Progenitor cell of endocrine pancreas (in vitro differentiated cells): Measurements from ENCODE around the gene ATP6V1B1. TPM values are rescaled to one million over a fixed set of nuclear protein-coding genes. Genes with fewer than 3 reads are reported as not detected.

Experiments
- DNase-seq: peaks from one replicate; pipeline ENCODE4 v3.0.0; 2021; ENCODE audit warnings: low spot score; ENCODE audit not compliant: unreplicated experiment
- H3K27ac Mint-ChIP-seq: 2 replicates; pipeline ENCODE4 v1.8.0; 2021; ENCODE audit warnings: mild to moderate bottlenecking, moderate library complexity, mixed read lengths
- H3K27me3 Mint-ChIP-seq: 2 replicates; pipeline ENCODE4 v1.8.0; 2021; ENCODE audit warnings: mixed read lengths
- H3K36me3 Mint-ChIP-seq: 2 replicates; pipeline ENCODE4 v1.8.0; 2022; ENCODE audit warnings: mixed read lengths; ENCODE audit not compliant: insufficient read depth
- H3K4me1 Mint-ChIP-seq: 2 replicates; pipeline ENCODE4 v1.8.0; 2021; ENCODE audit warnings: low read depth, mixed read lengths
- H3K4me3 Mint-ChIP-seq: 2 replicates; pipeline ENCODE4 v1.8.0; 2021; ENCODE audit warnings: low read depth, mild to moderate bottlenecking, moderate library complexity, mixed read lengths
- H3K9me3 Mint-ChIP-seq: 2 replicates; pipeline ENCODE4 v1.8.0; 2021; ENCODE audit warnings: low read depth, mixed read lengths
- CTCF ChIP-seq: fragments of 200-600 bp; sonication (generic); IDR thresholded peaks from one replicate; pipeline ENCODE4 v1.5.0; 2021; ENCODE audit warnings: antibody characterized with exemption, mild to moderate bottlenecking; ENCODE audit not compliant: unreplicated experiment
- total RNA-seq: library from RNA; stranded (reverse); gene quantifications from 2 replicates; pipeline ENCODE4 v1.2.1, GENCODE V29; 2021

ATP6V1B1 gene
- total RNA-seq, 1 donor from 2014 or later, result not detected

GRCh38 chr2:70985956-70986355, 50.3 kb downstream of the ATP6V1B1 start:
- H3K9me3 Mint-ChIP-seq, result no peaks in the 10 kb centered on the region
- H3K27me3 Mint-ChIP-seq, result no peaks in the 10 kb centered on the region
- no peak for TF ChIP-seq CTCF
- no peak overlapping the region for H3K4me3 Mint-ChIP-seq
- peaks cover 14% of the 10 kb centered on the region for H3K36me3 Mint-ChIP-seq
- H3K27ac Mint-ChIP-seq, result no peak overlapping the region
- no peak for DNase-seq
- H3K4me1 Mint-ChIP-seq, result no peaks in the 10 kb centered on the region

GRCh38 chr2:70986499-70987189, 50.9 kb downstream of the ATP6V1B1 start:
- no peaks in the 10 kb centered on the region for H3K27me3 Mint-ChIP-seq
- H3K9me3 Mint-ChIP-seq, result no peaks in the 10 kb centered on the region
- H3K27ac Mint-ChIP-seq, result no peak overlapping the region
- peaks cover 14% of the 10 kb centered on the region for H3K36me3 Mint-ChIP-seq
- TF ChIP-seq CTCF, result no peak
- H3K4me3 Mint-ChIP-seq, result no peak overlapping the region
- no peaks in the 10 kb centered on the region for H3K4me1 Mint-ChIP-seq
- no peak for DNase-seq

GRCh38 chr2:70987386-70987785, 51.7 kb downstream of the ATP6V1B1 start:
- peaks cover 14% of the 10 kb centered on the region for H3K36me3 Mint-ChIP-seq
- TF ChIP-seq CTCF, result no peak
- DNase-seq, result no peak
- no peaks in the 10 kb centered on the region for H3K9me3 Mint-ChIP-seq
- H3K4me3 Mint-ChIP-seq, result no peak overlapping the region
- H3K27me3 Mint-ChIP-seq, result no peaks in the 10 kb centered on the region
- H3K27ac Mint-ChIP-seq, result no peak overlapping the region
- H3K4me1 Mint-ChIP-seq, result no peaks in the 10 kb centered on the region

- Mint-ChIP-seq H3K4me3 (no peak overlapping the region), H3K27ac (no peak overlapping the region), H3K9me3 (no peaks in the 10 kb centered on the region), H3K27me3 (no peaks in the 10 kb centered on the region), H3K4me1 (peaks cover 3% of the 10 kb centered on the region), H3K36me3 (peaks cover 14% of the 10 kb centered on the region)
- no peak for TF ChIP-seq CTCF
- DNase-seq, result no peak
Observed at GRCh38 chr2:70988151-70988550, 52.5 kb downstream of the ATP6V1B1 start.

- peaks cover 14% of the 10 kb centered on the region for H3K36me3 Mint-ChIP-seq
- peaks cover 12% of the 10 kb centered on the region for H3K4me1 Mint-ChIP-seq
- H3K4me3 Mint-ChIP-seq, result no peak overlapping the region
- no peak for DNase-seq
- no peak overlapping the region for H3K27ac Mint-ChIP-seq
- TF ChIP-seq CTCF, result no peak
- H3K9me3 Mint-ChIP-seq, result no peaks in the 10 kb centered on the region
- no peaks in the 10 kb centered on the region for H3K27me3 Mint-ChIP-seq
Observed at GRCh38 chr2:70988726-70989648, 53.3 kb downstream of the ATP6V1B1 start.
